ENCODE data around the gene BCAS3. TPM values are rescaled to one million over a fixed set of nuclear protein-coding genes. Genes with fewer than 3 reads are reported as not detected.
A peak's percentile ranks its signal among the peaks of the same experiment; 100 is the strongest.
"Not testable (repeated sequence)": the region's sequence is repeated elsewhere in the genome, so short reads cannot be mapped to it uniquely, and the experiment has no call there.

Gene BCAS3
- total RNA-seq, 2 experiments from 2014 or later = 13.7 to 25.8 TPM

GRCh38 chr17:61230461-61230860 is 552.8 kb downstream of the BCAS3 start:
- peaks cover 11% of the 10 kb centered on the region for H3K4me1 Mint-ChIP-seq
- peaks cover 2% of the 10 kb centered on the region for H3K9me3 Mint-ChIP-seq (ENCODE audit: low read depth)
- ATAC-seq (no peak), DNase-seq (no peak)
- no peaks in the 10 kb centered on the region for H3K27me3 Mint-ChIP-seq
- CTCF ChIA-PET = no interaction called here
- H3K4me3 Mint-ChIP-seq = no peak overlapping the region
- no peaks in the 10 kb centered on the region for H3K36me3 Mint-ChIP-seq
- H3K27ac Mint-ChIP-seq = no peak overlapping the region

GRCh38 chr17:61230972-61231820 is 553.5 kb downstream of the BCAS3 start:
- DNase-seq = no peak
- CTCF ChIA-PET = no interaction called here
- peaks cover 11% of the 10 kb centered on the region for H3K4me1 Mint-ChIP-seq
- no peaks in the 10 kb centered on the region for H3K36me3 Mint-ChIP-seq
- H3K27ac Mint-ChIP-seq = no peak overlapping the region
- no peak overlapping the region for H3K4me3 Mint-ChIP-seq
- no peak for ATAC-seq
- peaks cover 2% of the 10 kb centered on the region for H3K9me3 Mint-ChIP-seq (ENCODE audit: low read depth)
- no peaks in the 10 kb centered on the region for H3K27me3 Mint-ChIP-seq

- CTCF ChIA-PET = no interaction called here
- H3K36me3 Mint-ChIP-seq = peaks cover 3% of the 10 kb centered on the region
- no peaks in the 10 kb centered on the region for H3K27me3 Mint-ChIP-seq
- peaks cover 2% of the 10 kb centered on the region for H3K9me3 Mint-ChIP-seq (ENCODE audit: low read depth)
- H3K4me3 Mint-ChIP-seq = no peak overlapping the region
- DNase-seq = no peak
- no peak overlapping the region for H3K27ac Mint-ChIP-seq
- peaks cover 11% of the 10 kb centered on the region for H3K4me1 Mint-ChIP-seq
- no peak for ATAC-seq
Observed at GRCh38 chr17:61232871-61233270, 555.2 kb downstream of the BCAS3 start.

- peaks cover 3% of the 10 kb centered on the region for H3K36me3 Mint-ChIP-seq
- DNase-seq (no peak), ATAC-seq (no peak)
- CTCF ChIA-PET = interaction anchor here (0.6 to 1.2 kb wide), 5 partner anchors 8 to 156 kb away, joined by 3 read pairs; no protein-coding TSS in a partner anchor
- H3K4me3 Mint-ChIP-seq = no peak overlapping the region
- H3K4me1 Mint-ChIP-seq = peaks cover 16% of the 10 kb centered on the region
- H3K9me3 Mint-ChIP-seq (ENCODE audit: low read depth) = peaks cover 2% of the 10 kb centered on the region
- no peak overlapping the region for H3K27ac Mint-ChIP-seq
- H3K27me3 Mint-ChIP-seq = no peaks in the 10 kb centered on the region
Observed at GRCh38 chr17:61233991-61234750, 556.5 kb downstream of the BCAS3 start.

- peaks cover 2% of the 10 kb centered on the region for H3K9me3 Mint-ChIP-seq (ENCODE audit: low read depth)
- H3K36me3 Mint-ChIP-seq = peaks cover 3% of the 10 kb centered on the region
- H3K4me3 Mint-ChIP-seq = no peak overlapping the region
- H3K27ac Mint-ChIP-seq = no peak overlapping the region
- DNase-seq (no peak), ATAC-seq (no peak)
- no peaks in the 10 kb centered on the region for H3K27me3 Mint-ChIP-seq
- CTCF ChIA-PET = interaction anchor here (0.9 to 1.2 kb wide), 3 partner anchors 9 to 14 kb away, joined by 3 read pairs; no protein-coding TSS in a partner anchor
- peaks cover 23% of the 10 kb centered on the region for H3K4me1 Mint-ChIP-seq
Observed at GRCh38 chr17:61235001-61235826, 557.6 kb downstream of the BCAS3 start.

GRCh38 chr17:61235827-61236197 is 558.2 kb downstream of the BCAS3 start:
- H3K27ac Mint-ChIP-seq = no peak overlapping the region
- no peaks in the 10 kb centered on the region for H3K27me3 Mint-ChIP-seq
- H3K9me3 Mint-ChIP-seq (ENCODE audit: low read depth) = no peaks in the 10 kb centered on the region
- CTCF ChIA-PET = interaction anchor here (0.9 kb wide), 1 partner anchor 9 kb away, joined by 3 read pairs; no protein-coding TSS in a partner anchor
- DNase-seq (no peak), ATAC-seq (no peak)
- H3K4me3 Mint-ChIP-seq = no peak overlapping the region
- H3K4me1 Mint-ChIP-seq = peaks cover 24% of the 10 kb centered on the region
- peaks cover 3% of the 10 kb centered on the region for H3K36me3 Mint-ChIP-seq

- CTCF ChIA-PET = no interaction called here
- H3K4me1 Mint-ChIP-seq = peaks cover 23% of the 10 kb centered on the region
- ATAC-seq (no peak), DNase-seq (no peak)
- H3K4me3 Mint-ChIP-seq = no peak overlapping the region
- peaks cover 3% of the 10 kb centered on the region for H3K36me3 Mint-ChIP-seq
- no peaks in the 10 kb centered on the region for H3K27me3 Mint-ChIP-seq
- H3K9me3 Mint-ChIP-seq (ENCODE audit: low read depth) = no peaks in the 10 kb centered on the region
- H3K27ac Mint-ChIP-seq = no peak overlapping the region
Observed at GRCh38 chr17:61237275-61237674, 559.6 kb downstream of the BCAS3 start.

GRCh38 chr17:61238455-61238933 is 560.8 kb downstream of the BCAS3 start:
- Mint-ChIP-seq H3K36me3 (peaks cover 7% of the 10 kb centered on the region), H3K27me3 (no peaks in the 10 kb centered on the region), H3K4me3 (no peak overlapping the region), H3K4me1 (peaks cover 23% of the 10 kb centered on the region), H3K27ac (peak overlapping the region; percentile 4), H3K9me3 (ENCODE audit: low read depth) (peaks cover 3% of the 10 kb centered on the region)
- DNase-seq (no peak), ATAC-seq (no peak)
- CTCF ChIA-PET = interaction anchor here (1.0 kb wide), 1 partner anchor 152 kb away, joined by 3 read pairs; no protein-coding TSS in a partner anchor

GRCh38 chr17:61239327-61239726 is 561.7 kb downstream of the BCAS3 start:
- CTCF ChIA-PET = interaction anchor here (1.0 kb wide), 1 partner anchor 151 kb away, joined by 3 read pairs; no protein-coding TSS in a partner anchor
- peak overlapping the region; percentile 70 for H3K27ac Mint-ChIP-seq

GRCh38 chr17:61239953-61240352 is 562.3 kb downstream of the BCAS3 start:
- H3K4me3 Mint-ChIP-seq = no peak overlapping the region
- H3K4me1 Mint-ChIP-seq = peaks cover 21% of the 10 kb centered on the region
- ATAC-seq (no peak), DNase-seq (no peak)
- H3K27me3 Mint-ChIP-seq = no peaks in the 10 kb centered on the region
- H3K27ac Mint-ChIP-seq = no peak overlapping the region
- peaks cover 7% of the 10 kb centered on the region for H3K36me3 Mint-ChIP-seq
- CTCF ChIA-PET = no interaction called here
- peaks cover 3% of the 10 kb centered on the region for H3K9me3 Mint-ChIP-seq (ENCODE audit: low read depth)

More at GRCh38 chr17:61239327-61239726, 561.7 kb downstream of the BCAS3 start:
- H3K4me1 Mint-ChIP-seq = peaks cover 21% of the 10 kb centered on the region
- H3K9me3 Mint-ChIP-seq (ENCODE audit: low read depth) = peaks cover 3% of the 10 kb centered on the region
- no peak for DNase-seq
- no peak overlapping the region for H3K4me3 Mint-ChIP-seq
- ATAC-seq = no peak
- peaks cover 7% of the 10 kb centered on the region for H3K36me3 Mint-ChIP-seq
- H3K27me3 Mint-ChIP-seq = no peaks in the 10 kb centered on the region

GRCh38 chr17:61240851-61241468 is 563.3 kb downstream of the BCAS3 start:
- DNase-seq (no peak), ATAC-seq (no peak)
- Mint-ChIP-seq H3K27ac (no peak overlapping the region), H3K36me3 (peaks cover 7% of the 10 kb centered on the region), H3K9me3 (ENCODE audit: low read depth) (peaks cover 3% of the 10 kb centered on the region), H3K4me1 (peaks cover 21% of the 10 kb centered on the region), H3K4me3 (no peak overlapping the region), H3K27me3 (no peaks in the 10 kb centered on the region)
- CTCF ChIA-PET = no interaction called here

GRCh38 chr17:61244988-61245387 is 567.3 kb downstream of the BCAS3 start:
- H3K27me3 Mint-ChIP-seq; H3K4me1 Mint-ChIP-seq; H3K27ac Mint-ChIP-seq; H3K9me3 Mint-ChIP-seq (ENCODE audit: low read depth); ATAC-seq; H3K36me3 Mint-ChIP-seq; DNase-seq; H3K4me3 Mint-ChIP-seq: not testable (repeated sequence)
- CTCF ChIA-PET = interaction anchor here (1.0 kb wide), 1 partner anchor 10 kb away, joined by 3 read pairs; no protein-coding TSS in a partner anchor

All from activated CD8-positive, alpha-beta memory T cell treated with anti-CD3 and anti-CD28 coated beads, Interleukin-2, amount 10 ng/mL, durations not matched to agents 7 days and 5 days (primary cell).